HG03135 (cell line): Measurements from ENCODE around the gene SMARCA2.

ENCODE experiments used
- ATAC-seq: cut with Tn5 transposase; IDR thresholded peaks from one replicate; pipeline ENCODE4 v1.9.1; 2021; ENCODE audit warnings: mild to moderate bottlenecking, moderate library complexity; ENCODE audit not compliant: unreplicated experiment

SMARCA2 gene

DNA sequence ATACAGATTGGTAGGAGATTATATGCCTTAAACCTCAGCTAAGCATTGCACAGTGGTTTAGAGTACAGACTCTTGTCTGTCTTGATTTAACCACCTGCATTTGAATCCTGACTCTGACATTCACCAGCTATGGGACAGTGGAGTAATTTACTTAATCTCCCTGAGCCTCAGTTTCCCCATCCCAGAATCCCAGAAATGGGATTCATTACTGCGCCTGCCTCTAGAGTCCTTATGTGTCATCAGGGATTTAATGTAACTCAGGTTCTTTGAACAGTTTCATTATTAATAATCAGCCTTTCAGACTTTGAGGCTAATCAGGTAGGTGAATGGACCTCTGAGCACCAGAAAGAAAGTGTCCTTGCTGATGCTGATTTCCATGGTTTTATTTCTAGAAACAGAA lies 149.1 kb downstream of the SMARCA2 start:
- ATAC-seq, result no peak

DNA sequence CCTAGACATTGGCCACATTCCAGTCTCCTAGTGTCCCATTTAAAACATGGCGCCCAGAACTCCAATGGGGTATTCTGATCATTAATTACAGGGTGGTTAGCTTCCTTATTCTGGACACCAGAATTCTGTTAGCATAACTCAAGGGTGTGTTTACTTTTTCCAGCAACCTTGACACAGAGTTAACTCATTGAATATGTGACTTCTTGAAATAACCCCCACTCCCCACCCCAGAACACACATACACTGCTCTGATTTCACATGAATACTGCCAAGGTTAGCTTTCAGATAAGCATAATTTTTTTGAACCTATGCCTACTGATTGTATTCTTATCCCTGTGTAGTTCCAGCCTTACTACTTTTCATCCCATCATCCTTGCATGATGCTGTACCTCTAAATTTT lies 151.1 kb downstream of the SMARCA2 start:
- ATAC-seq, result no peak

DNA sequence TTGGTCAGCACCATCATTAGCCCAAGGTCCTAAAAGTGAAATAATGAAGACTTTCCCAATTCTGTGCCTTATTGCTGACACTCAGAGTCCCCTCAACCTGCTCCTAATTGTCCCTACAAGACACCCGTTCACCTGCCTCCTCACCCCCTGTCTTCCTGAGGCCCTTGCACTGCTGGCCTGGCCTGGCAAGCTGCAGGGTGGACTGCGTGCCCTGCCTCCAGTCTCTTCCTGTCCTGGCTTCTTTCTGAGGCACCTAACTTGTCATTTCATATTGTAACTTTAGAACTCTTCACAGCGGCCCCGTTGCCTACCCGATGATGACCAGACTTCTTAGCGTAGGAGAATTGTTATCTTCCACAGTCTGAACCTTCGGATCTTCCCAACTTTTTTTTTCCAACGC lies 153.9 kb downstream of the SMARCA2 start:
- no peak for ATAC-seq

DNA sequence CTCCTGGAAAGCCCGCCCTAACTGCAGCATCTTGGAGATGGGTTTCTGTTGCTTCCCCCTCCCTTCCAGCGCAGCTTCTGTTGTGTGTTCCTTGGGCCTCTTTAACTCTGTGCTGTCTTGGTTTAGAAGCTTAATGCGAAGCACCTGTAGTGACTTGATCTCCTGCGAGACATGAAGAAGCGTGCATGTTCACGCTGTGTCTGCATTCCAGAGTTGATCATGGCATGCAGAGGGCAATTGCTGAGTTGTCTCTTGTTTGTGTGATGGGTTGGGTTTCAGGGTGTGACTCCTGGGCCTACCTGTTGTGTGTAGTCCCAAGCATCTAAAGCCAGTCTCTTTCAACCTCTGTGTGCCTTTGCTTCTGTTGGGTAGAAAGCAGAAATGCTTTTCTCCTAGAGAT lies 155.6 kb downstream of the SMARCA2 start:
- ATAC-seq, result no peak

DNA sequence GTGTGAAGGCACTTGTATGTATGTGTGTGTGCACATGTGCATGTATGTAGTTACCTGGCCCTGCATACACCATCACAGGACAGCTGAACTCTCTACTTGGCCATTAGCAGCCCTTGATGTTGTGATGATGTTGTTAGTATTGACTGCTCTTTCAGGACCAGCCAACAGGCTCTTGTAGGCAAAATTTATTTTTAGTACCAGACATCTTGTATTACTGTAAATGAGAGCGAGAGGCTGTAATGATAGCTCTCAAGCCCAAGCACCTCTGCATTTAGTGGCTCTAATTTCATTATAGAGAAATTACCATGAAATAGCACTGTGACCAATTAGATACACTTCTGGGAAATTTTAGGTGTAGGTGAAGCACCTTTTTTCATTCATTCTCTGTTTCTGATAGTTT lies 158.0 kb downstream of the SMARCA2 start:
- ATAC-seq, result no peak

DNA sequence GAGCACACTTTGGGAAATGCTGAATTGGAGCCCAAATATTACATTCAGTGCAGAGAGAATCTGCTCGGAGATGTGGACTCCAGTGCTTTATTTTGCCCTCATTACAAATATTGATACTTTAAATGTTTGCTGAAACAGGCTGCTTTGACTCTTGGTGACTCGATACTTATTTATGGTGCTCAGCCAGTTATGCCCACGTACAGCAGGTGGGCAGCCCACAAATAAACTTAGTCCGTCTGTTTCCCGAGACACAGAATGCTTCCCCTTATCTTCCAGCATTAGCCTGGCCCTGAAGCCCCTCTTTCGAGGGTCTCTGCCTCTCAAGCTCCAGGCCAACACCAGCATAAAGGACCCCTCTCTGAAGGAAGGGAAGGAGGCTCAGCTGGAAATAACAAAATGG lies 158.7 kb downstream of the SMARCA2 start:
- ATAC-seq, result no peak

DNA sequence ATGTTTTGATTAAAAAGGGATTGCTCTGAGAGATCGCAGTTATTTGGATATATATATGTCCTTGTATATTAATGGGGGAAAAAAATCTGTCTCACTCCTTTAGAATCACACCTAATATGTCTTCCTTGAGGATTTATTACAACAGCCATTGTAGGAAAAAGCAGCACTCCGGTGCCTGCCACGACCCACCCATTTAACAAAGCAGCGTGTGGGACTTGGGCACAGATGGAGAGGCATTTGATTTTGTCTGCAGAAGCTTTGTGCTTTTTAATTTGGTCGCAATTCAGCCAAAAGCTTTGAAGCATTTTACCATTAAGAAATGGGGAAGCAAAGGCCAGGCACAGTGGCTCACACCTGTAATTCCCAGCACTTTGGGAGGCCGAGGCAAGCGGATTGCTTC lies 159.2 kb downstream of the SMARCA2 start:
- no peak for ATAC-seq

DNA sequence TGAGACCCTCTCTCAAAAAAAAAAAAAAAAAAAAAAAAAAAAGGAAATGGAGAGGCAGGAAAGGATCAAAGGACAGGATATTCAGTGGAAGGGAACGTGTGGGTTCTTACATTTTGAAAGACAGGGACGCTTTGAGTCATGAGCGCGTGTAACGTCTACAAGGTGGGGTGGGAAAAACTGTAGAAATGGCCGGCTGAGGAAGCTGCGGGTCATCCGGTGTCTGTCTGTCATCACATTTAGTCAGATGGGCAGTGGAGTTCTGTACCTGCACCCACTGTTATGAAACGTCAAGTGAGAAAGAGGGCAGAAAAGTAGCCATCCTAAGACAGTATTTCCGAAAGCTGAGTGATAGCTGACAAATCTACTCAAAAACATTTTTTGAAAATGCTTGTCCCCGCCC lies 159.8 kb downstream of the SMARCA2 start:
- no peak for ATAC-seq

DNA sequence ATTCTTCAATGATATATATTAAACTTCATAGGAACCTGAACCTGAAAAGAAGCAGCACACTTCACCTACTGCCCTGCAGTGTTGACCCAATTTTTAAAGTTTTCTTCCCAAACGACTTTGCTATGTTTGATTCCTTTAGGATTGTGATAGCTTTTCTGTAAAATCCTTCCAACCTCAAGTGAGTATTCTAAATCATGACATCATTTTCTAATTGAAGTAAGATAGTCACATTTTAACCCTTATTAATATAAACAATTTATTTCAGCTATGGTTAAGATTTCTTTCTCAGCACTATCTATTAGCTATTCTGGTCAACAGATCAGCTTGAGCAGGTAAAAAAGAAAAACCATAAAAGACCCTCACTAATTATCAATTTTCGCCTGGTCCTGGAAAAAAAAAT lies 162.0 kb downstream of the SMARCA2 start:
- no peak for ATAC-seq

DNA sequence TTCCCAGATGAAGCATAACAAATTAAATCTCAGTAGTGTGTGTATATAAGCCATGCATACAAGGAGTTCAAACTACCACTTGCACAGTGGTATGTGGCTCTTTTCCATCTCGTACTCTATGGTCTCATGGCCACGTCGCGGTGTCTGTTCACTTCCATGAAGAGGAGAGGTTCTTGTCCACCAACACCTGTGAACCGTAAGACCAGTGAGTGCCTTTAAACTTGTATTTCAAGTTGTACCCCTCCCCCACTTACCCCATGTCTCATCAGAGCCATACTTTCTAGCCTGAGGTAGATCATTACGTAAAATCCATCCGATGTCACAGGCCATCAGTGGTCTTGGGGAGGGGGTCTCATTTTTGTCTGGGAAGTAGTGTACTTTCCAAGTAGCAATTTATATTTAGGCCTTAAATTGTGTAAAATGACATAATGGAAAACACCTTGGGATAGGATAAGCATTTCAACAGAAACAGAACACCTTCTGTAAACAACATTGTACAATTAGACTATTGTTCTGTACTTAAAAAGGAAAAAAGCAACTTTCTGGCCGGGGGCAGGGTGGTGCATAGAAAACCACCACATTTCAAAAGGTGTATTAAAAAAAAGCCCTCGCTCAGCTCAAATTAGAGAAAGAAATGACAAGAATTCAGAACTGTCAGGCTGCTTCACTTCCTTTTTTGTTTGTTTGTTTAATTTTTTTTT lies 163.0 kb downstream of the SMARCA2 start:
- ATAC-seq, result no peak

DNA sequence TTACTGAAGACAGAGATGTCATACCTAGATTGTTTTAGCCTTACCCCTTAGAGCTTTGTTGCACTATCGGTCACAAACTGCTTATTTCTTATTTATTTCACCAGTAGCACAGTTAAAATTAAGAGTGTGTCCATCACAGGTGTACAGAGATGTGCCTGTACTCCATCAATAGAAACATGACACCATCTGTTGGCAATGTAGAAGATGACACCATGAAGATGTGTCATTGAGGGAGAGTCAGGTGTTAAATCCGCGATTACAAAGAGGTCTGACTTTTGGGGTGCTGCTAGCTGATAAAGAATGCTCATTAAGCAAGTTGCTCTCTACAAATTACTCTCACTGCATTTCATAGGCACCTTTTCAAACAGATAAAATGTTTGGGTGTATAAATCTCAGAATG lies 164.4 kb downstream of the SMARCA2 start:
- ATAC-seq, result no peak

DNA sequence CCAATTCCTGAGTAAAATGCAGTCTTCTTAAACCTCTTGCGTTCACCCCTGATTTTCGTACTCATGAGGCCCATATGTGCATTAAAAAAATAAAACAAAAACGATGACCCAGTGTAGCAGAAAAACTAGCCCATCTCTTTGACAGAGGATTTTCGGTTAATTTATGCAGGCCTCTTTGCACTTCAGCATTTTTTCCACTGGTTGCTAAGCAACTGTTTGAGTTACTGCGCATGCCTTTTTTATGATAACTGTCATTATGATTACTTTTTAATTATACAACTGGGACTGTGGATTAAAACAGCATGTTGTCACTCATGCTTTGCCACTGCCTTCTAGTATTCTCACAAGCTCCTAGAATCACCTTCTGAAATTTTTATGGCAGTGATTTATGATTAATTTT lies 165.0 kb downstream of the SMARCA2 start:
- ATAC-seq, result no peak

DNA sequence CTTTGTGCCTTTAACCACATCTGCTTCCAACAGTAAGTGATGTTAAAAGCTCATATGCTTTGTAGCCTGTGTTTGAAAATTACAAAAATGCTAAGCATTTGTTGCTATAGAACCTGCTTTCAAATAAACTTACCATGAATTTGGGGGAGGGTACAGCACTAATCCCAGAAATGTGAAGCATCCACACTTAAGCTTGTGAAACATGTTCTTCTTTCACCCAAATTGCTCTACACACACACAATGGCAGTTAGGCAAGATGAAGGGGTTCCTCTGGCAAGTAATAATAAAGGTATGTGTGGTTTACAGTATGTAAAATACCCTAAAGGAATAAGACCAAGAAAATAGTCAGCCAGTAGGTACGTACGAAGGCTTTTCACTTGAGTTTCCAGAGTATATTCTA lies 165.6 kb downstream of the SMARCA2 start:
- ATAC-seq, result no peak

DNA sequence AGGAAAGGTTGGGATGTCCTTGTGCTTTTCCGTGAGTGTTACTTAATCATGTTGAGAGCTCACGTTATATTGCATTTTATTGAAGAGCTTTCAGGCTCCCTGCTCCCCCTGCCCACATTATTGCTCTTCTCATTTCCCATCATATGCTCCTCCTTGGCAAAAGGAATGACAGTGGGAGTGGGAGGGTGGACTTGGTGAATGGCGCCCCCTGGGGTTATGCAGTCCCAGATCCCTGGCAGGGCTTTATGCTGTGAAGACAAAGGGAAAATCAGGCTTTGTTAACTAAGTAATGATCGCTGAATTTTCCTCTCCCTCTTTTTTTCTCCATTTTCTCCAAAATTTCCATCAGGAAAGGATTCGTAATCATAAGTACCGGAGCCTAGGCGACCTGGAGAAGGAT lies 166.6 kb downstream of the SMARCA2 start:
- no peak for ATAC-seq

DNA sequence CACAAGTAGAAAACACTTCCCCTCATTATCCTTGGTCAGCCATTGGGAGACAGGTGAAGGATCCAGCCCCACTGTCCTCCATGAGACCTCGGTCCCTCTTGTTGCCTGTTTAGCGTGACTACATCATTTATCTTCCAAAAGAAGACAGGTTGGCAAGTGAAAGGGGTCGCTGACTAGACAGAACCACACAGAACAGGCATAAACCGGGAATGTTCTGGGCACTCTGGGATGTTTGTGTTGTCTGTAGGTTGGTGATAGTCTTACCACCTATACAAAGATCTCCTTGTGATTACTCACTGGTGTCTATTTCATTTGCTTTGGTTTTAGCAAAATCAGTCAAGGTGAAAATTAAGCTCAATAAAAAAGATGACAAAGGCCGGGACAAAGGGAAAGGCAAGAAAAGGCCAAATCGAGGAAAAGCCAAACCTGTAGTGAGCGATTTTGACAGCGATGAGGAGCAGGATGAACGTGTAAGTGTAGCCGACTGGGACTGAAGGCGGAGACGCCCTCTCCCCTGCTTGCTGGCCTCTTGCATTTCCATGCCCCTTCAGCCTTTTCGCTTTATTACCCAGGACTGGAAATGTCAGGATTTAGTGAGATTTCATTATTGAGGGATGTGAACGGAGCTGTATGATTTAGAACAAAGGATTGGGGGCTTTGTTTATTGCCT lies 175.9 kb downstream of the SMARCA2 start:
- no peak for ATAC-seq

DNA sequence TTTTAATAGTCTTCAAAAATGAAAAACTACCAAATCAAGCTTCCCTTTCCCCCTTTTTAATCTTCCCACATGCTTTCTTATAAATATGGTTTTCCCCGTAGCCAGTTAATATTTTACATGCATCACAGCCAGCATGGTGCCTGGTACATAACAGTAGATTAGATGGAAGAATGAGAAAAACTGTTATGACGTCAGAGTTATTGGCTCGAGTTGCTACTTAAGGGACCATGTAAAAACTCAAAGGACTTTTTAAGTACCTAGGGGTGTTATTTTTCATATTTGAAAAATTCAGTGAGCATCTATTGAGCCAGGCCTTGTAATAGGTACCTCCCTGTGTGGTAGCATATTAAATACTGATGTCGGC lies 176.4 kb downstream of the SMARCA2 start:
- no peak for ATAC-seq

DNA sequence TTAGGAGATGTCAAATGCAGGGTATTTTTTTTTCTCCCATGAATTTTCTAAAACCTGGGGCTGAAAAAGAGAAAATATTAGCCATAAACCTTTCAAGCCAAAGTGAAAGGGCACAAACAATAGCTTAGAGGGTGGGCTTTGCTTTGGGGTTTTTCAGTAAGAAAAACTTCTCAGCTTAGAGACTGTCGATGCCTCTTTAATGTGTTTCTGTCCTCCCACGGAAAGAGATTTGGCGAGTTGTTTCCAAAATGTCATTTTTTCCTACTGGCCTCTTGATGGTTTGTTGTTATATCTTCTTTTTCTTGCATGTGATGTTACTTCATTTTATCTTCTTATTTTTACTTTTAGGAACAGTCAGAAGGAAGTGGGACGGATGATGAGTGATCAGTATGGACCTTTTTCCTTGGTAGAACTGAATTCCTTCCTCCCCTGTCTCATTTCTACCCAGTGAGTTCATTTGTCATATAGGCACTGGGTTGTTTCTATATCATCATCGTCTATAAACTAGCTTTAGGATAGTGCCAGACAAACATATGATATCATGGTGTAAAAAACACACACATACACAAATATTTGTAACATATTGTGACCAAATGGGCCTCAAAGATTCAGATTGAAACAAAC lies 177.3 kb downstream of the SMARCA2 start:
- ATAC-seq, result no peak

DNA sequence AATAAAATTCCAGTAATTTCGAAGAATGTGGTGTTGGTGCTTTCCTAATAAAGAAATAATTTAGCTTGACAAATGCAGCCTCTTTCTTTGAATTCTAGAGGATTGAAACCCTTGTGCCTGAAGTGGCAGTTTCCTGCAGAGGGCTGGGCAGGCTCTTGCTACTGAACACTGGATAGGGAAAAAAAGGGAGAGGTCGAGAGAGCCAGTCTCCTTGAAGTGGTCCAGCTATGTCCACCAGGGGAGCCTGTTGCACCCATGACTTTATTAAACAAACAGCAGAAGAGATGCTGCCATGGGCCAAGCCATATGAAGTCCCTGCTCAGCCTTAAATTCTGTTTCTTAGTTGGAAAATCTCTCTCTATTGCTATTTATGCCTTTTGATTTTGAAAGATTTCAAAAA lies 178.4 kb downstream of the SMARCA2 start:
- no peak for ATAC-seq

DNA sequence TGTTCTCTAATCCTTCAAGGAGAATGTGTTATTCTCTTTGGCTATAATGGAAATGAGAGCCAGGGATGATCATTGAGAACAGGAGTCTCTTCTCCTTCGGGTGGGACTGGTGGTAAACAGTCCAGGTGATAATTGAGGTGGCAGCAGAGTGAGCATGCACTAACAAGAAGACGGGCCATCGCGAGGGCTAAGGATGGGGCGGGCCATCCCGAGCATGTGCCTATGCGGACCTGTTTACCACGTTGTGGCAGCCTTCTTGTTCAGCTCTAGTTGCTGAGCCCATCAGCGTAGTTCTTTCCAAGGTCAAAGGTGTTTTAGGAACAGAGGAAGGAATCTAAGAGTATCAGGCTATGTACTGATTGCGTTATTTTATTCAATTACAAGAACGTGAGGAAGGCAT lies 180.1 kb downstream of the SMARCA2 start:
- no peak for ATAC-seq

DNA sequence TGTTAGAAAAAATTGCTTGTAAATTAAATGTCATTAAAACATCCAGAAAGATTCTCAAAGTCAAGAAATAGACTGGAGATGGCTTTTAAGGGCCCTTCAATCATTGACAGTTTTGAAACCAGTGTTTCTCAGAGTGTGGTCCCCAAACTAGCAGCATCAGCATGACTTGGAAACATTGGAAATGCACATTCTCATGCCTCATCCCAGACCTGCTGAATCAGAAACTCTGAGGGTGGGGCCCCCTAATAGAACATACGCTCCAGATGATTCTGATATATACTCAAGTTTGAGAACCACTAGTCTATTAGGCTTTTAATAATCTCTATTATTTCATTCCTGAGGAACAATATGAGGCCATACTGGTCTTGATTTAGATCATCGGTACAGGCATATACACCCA lies 181.6 kb downstream of the SMARCA2 start:
- no peak for ATAC-seq

DNA sequence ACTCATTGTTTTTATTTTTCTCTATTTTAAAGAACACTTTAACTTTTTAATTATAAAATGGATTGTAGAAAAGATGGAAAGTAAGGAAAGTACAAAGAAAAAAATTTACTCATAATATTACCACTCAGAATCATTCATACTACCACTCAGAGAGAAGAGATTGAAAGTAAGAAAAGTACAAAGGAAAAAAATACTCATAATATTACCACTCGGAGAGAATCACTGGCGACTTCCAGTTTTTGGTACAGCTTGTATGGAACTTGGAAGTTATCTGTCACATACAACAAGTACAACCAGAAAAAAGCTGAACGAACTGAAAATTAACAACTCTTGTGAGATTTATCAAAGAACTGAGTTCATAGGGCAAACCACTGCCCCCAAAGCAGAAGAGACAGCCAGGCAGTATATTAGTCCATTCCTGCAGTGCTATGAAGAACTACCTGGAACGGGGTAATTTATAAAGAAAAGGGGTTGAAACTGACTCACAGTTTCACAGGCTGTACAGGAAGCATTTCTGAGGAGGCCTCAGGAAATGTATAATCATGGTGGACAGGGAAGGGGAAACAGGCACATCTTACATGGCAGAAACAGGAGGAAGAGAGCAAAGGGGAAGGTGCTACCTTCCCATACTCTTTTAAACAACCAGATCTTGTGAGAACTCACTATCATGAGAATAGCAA lies 183.9 kb downstream of the SMARCA2 start:
- no peak for ATAC-seq
